Calu3 (cell line): ENCODE data around the gene METTL1. TPM values are rescaled to one million over a fixed set of nuclear protein-coding genes. Genes with fewer than 3 reads are reported as not detected.

Experiments
- BruUV-seq: library from RNA; stranded (reverse); fragments of 400-500 nt; replicated peaks from 2 replicates; lab custom pipeline; 2021; lab: Mats Ljungman, UMichigan
- CTCF ChIA-PET: fragments of 300-600 bp; sonication (Branson Sonifier 250); formaldehyde crosslinking; loops from one replicate; lab custom pipeline; 2022; ENCODE audit warnings: antibody characterized with exemption; lab: Charles Lee
- DNase-seq: peaks from one replicate; pipeline ENCODE4 v3.0.0; 2022
- H3K27ac Mint-ChIP-seq: one replicate; pipeline ENCODE4 v1.8.0; 2022; ENCODE audit warnings: mixed read lengths; ENCODE audit not compliant: unreplicated experiment
- H3K27me3 Mint-ChIP-seq: one replicate; pipeline ENCODE4 v1.8.0; 2022; ENCODE audit warnings: mixed read lengths; ENCODE audit not compliant: unreplicated experiment
- H3K36me3 Mint-ChIP-seq: one replicate; pipeline ENCODE4 v1.8.0; 2022; ENCODE audit warnings: mild to moderate bottlenecking, moderate library complexity, mixed read lengths; ENCODE audit not compliant: insufficient read depth, unreplicated experiment
- H3K4me1 Mint-ChIP-seq: one replicate; pipeline ENCODE4 v1.8.0; 2022; ENCODE audit warnings: mild to moderate bottlenecking, low read depth, mixed read lengths; ENCODE audit not compliant: unreplicated experiment
- H3K4me3 Mint-ChIP-seq: one replicate; pipeline ENCODE4 v1.8.0; 2022; ENCODE audit warnings: mild to moderate bottlenecking, low read depth, moderate library complexity, mixed read lengths; ENCODE audit not compliant: unreplicated experiment
- H3K9me3 Mint-ChIP-seq: one replicate; pipeline ENCODE4 v1.8.0; 2022; ENCODE audit warnings: low read depth, mixed read lengths; ENCODE audit not compliant: unreplicated experiment
- CTCF ChIP-seq: fragments of 200-600 bp; IDR thresholded peaks from one replicate; pipeline ENCODE4 v1.8.0; 2022; ENCODE audit warnings: antibody characterized with exemption; ENCODE audit not compliant: unreplicated experiment
- intact Hi-C: fragments of 100-400 bp; cut with micrococcal nuclease; formaldehyde crosslinking; loops from one replicate; pipeline ENCODE4 v1.10.0; 2022; ENCODE audit not compliant: unreplicated experiment
- total RNA-seq: library from RNA; stranded (reverse); gene quantifications from 2 replicates; pipeline ENCODE4 v1.2.3, GENCODE V29; 2022

METTL1 gene
- total RNA-seq, 1 experiment from 2014 or later = 50.5 TPM

- BruUV-seq = no TSS peak
- Mint-ChIP-seq H3K27ac (no peak overlapping the region), H3K27me3 (peaks cover 100% of the 10 kb centered on the region), H3K36me3 (peaks cover 5% of the 10 kb centered on the region), H3K9me3 (no peaks in the 10 kb centered on the region), H3K4me3 (no peak overlapping the region), H3K4me1 (peaks cover 32% of the 10 kb centered on the region)
- DNase-seq = no peak
- CTCF ChIA-PET = no interaction called here
- no peak for TF ChIP-seq CTCF
- intact Hi-C loops = no loop called here
Measured at GRCh38 chr12:57732270-57732669, 39.6 kb downstream of the METTL1 start.

- CTCF ChIA-PET = interaction anchor here (0.5 to 0.9 kb wide), 3 partner anchors 9 to 188 kb away, joined by 3 read pairs; no protein-coding TSS in a partner anchor
- BruUV-seq = no TSS peak
- Mint-ChIP-seq H3K27ac (no peak overlapping the region), H3K4me3 (no peak overlapping the region), H3K36me3 (peaks cover 5% of the 10 kb centered on the region), H3K4me1 (peaks cover 28% of the 10 kb centered on the region), H3K9me3 (no peaks in the 10 kb centered on the region), H3K27me3 (peaks cover 94% of the 10 kb centered on the region)
- no peak for DNase-seq
- TF ChIP-seq CTCF = no peak
- intact Hi-C loops = no loop called here
Measured at GRCh38 chr12:57731411-57732080, 40.4 kb downstream of the METTL1 start.

GRCh38 chr12:57730336-57731067 lies 41.4 kb downstream of the METTL1 start:
- H3K4me3 Mint-ChIP-seq = no peak overlapping the region
- peaks cover 22% of the 10 kb centered on the region for H3K4me1 Mint-ChIP-seq
- H3K36me3 Mint-ChIP-seq = peaks cover 12% of the 10 kb centered on the region
- no peak for TF ChIP-seq CTCF
- H3K9me3 Mint-ChIP-seq = no peaks in the 10 kb centered on the region
- no peak for DNase-seq
- intact Hi-C loops = no loop called here
- H3K27ac Mint-ChIP-seq = no peak overlapping the region
- peaks cover 86% of the 10 kb centered on the region for H3K27me3 Mint-ChIP-seq
- CTCF ChIA-PET = interaction anchor here (0.6 kb wide), 1 partner anchor 378 kb away, joined by 3 read pairs; no protein-coding TSS in a partner anchor
- no TSS peak for BruUV-seq

GRCh38 chr12:57729321-57729844 lies 42.5 kb downstream of the METTL1 start:
- Mint-ChIP-seq H3K27ac (no peak overlapping the region), H3K4me1 (peaks cover 11% of the 10 kb centered on the region), H3K36me3 (peaks cover 12% of the 10 kb centered on the region), H3K27me3 (peaks cover 86% of the 10 kb centered on the region), H3K4me3 (no peak overlapping the region), H3K9me3 (no peaks in the 10 kb centered on the region)
- DNase-seq = no peak
- TF ChIP-seq CTCF = no peak
- intact Hi-C loops = no loop called here
- no TSS peak for BruUV-seq
- CTCF ChIA-PET = interaction anchor here (0.6 to 0.7 kb wide), 2 partner anchors 72 to 618 kb away, joined by 4 to 5 read pairs; no protein-coding TSS in a partner anchor
